Breast epithelium (tissue), 3 donors: ENCODE results near the gene PDK4.

Source experiments
- CTCF ChIP-seq, 3 donors: fragments of 450-650 bp; IDR thresholded peaks; one replicate each; pipeline ENCODE4 v1.5.1; 2016 to 2017; ENCODE audit warnings: antibody characterized with exemption in 3 of 3, mild to moderate bottlenecking in 3 of 3, moderate library complexity in 3 of 3
- POLR2A ChIP-seq: fragments of 450-650 bp; IDR thresholded peaks from one replicate; pipeline ENCODE4 v1.6.1; 2016; ENCODE audit warnings: antibody characterized with exemption, mild to moderate bottlenecking, moderate library complexity

GRCh38 chr7:95622859-95623258, 26.5 kb upstream of the PDK4 start:
- TF ChIP-seq POLR2A (no peak), CTCF (IDR thresholded peaks at IDR 0.05) (no peak)
